HG03378 (cell line): ENCODE data around the gene NUP107.

Experiments
- ATAC-seq: cut with Tn5 transposase; IDR thresholded peaks from one replicate; pipeline ENCODE4 v1.9.1; 2021; ENCODE audit warnings: mild to moderate bottlenecking, moderate library complexity; ENCODE audit not compliant: unreplicated experiment

Gene NUP107

DNA sequence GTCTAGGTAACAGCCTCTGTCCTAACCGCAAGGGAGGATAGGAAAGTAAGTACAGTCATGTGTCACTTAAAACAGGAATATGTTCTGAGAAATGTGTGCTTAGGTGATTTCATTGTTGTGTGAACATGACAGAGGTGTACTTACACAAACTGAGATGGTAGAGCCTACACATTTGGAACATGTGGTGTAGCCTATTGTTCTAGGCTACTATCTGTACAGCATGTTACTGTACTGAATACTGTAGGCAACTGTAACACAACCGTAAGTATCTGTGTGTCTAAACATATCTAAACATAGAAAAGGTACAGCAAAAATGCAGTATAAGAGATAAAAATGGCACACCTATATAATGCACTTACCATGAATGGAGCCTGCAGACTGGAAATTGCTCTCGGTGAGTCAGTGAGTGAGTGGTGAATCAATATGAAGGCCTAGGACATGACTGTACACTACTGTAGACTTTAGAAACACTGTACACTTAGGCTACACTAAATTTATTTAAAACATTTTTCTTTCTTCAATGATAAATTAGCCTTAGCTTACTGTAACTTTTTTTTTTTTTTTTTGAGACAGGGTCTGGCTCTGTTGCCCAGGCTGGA lies 108.0 kb downstream of the NUP107 start:
- ATAC-seq = no peak
